CD4-positive, CD25-positive, alpha-beta regulatory T cell (primary cell): ENCODE measurements around the gene THAP5. TPM values are rescaled to one million over a fixed set of nuclear protein-coding genes. Genes with fewer than 3 reads are reported as not detected.

ENCODE experiments used
- ATAC-seq, 2 donors: fragments of 150-1000 bp; cut with Tn5 transposase; one replicate each; pipeline ENCODE4 v1.10.0; 2021; ENCODE audit warnings: low read depth in 2 of 2, moderate number of reproducible peaks in 2 of 2, moderate library complexity in 1 of 2
- DNase-seq, 3 donors: peaks; one replicate each; pipeline versions ENCODE4 v3.0.0 to v3.0.0-alpha.2; 2012 to 2022; ENCODE audit warnings: mixed read lengths in 1 of 3
- H3K27ac ChIP-seq: one replicate; pipeline ENCODE4 v1.7.0; 2013; ENCODE audit warnings: mild to moderate bottlenecking, low read length; ENCODE audit not compliant: insufficient read depth, poor library complexity, severe bottlenecking
- H3K27me3 ChIP-seq: one replicate; pipeline ENCODE4 v1.7.0; 2013; ENCODE audit warnings: low read length; ENCODE audit not compliant: control insufficient read depth, insufficient read depth
- H3K36me3 ChIP-seq: one replicate; pipeline ENCODE4 v1.7.0; 2013; ENCODE audit warnings: mild to moderate bottlenecking, low read length, moderate library complexity; ENCODE audit not compliant: control insufficient read depth, insufficient read depth
- H3K4me1 ChIP-seq: 2 replicates; pipeline ENCODE4 v1.7.0; 2013; ENCODE audit warnings: mild to moderate bottlenecking, low read length; ENCODE audit not compliant: insufficient read depth, control insufficient read depth, poor library complexity, severe bottlenecking
- H3K4me3 ChIP-seq: one replicate; pipeline ENCODE4 v1.7.0; 2013; ENCODE audit warnings: low read depth, mild to moderate bottlenecking, low read length, moderate library complexity
- H3K9me3 ChIP-seq, 2 experiments: 1 replicate in 1 of 2; 2 replicates in 1 of 2; pipeline ENCODE4 v1.7.0; 2013; ENCODE audit warnings: low read length in 2 of 2, mild to moderate bottlenecking in 1 of 2, moderate library complexity in 1 of 2; ENCODE audit not compliant: control insufficient read depth in 2 of 2
- H3K27ac Mint-ChIP-seq, 3 donors: one replicate each; pipeline ENCODE4 v1.8.0; 2020 to 2022; ENCODE audit warnings: mild to moderate bottlenecking in 3 of 3, mixed read lengths in 3 of 3, moderate library complexity in 2 of 3
- H3K27me3 Mint-ChIP-seq: one replicate; pipeline ENCODE4 v1.8.0; 2022; ENCODE audit warnings: mild to moderate bottlenecking, mixed read lengths
- H3K36me3 Mint-ChIP-seq: one replicate; pipeline ENCODE4 v1.8.0; 2020; ENCODE audit warnings: mixed read lengths
- H3K4me1 Mint-ChIP-seq, 4 donors: one replicate each; pipeline ENCODE4 v1.8.0; 2020 to 2022; ENCODE audit warnings: mixed read lengths in 4 of 4, mild to moderate bottlenecking in 1 of 4
- H3K4me3 Mint-ChIP-seq, 4 donors: one replicate each; pipeline ENCODE4 v1.8.0; 2020 to 2022; ENCODE audit warnings: mild to moderate bottlenecking in 4 of 4, mixed read lengths in 4 of 4, moderate library complexity in 3 of 4
- H3K9me3 Mint-ChIP-seq, 7 donors: one replicate each; pipeline ENCODE4 v1.8.0; 2020 to 2022; ENCODE audit warnings: mixed read lengths in 7 of 7, mild to moderate bottlenecking in 3 of 7, moderate library complexity in 2 of 7
- polyA plus RNA-seq, 4 donors: library from polyadenylated mRNA; unstranded; fragments of 300-500 nt; fragmentation: Illumina TruSeq; gene quantifications; one replicate each; pipeline ENCODE4 v1.2.3, GENCODE V29; 2021
- total RNA-seq: library from RNA; stranded (reverse); gene quantifications from one replicate; pipeline ENCODE4 v1.2.3, GENCODE V29; 2022

THAP5 gene
- total and polyA plus RNA-seq, 5 donors from 2014 or later: 11.3 to 33.7 (median 20.2) TPM

DNA sequence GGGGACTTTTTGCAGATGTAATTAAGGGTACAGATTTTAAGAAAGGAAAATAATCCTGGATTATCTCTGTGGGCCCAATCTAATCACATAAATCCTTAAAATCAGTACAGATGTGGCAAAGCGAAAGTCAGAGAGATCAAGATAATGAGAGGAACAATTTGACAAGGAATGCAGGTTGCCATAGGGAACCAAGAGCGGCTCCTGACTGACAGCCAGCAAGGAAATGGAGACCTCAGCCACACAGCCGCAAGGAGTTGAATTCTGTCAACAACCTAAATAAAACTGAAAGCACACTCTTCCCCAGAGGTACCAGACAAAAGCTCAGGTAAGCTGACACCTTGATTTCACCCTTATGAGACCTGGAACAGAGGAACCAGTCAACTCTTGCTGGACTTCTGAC lies 40.2 kb downstream of the THAP5 start:
- Mint-ChIP-seq H3K36me3 (no peaks in the 10 kb centered on the region), H3K4me3 (no peak overlapping the region), H3K27me3 (peaks cover 6% of the 10 kb centered on the region), H3K27ac (peak overlapping the region in 1 of 3 donors; percentile 82), H3K9me3 (no peaks in the 10 kb centered on the region), H3K4me1 (peaks cover 5 to 15% (median 9%) of the 10 kb centered on the region in 4 donors)
- DNase-seq (no peak), ATAC-seq (no peak)
- Histone ChIP-seq H3K36me3 (no peaks in the 10 kb centered on the region), H3K9me3 (no peaks in the 10 kb centered on the region), H3K4me3 (no peak overlapping the region), H3K4me1 (peaks cover 20% of the 10 kb centered on the region), H3K27ac (no peak overlapping the region), H3K27me3 (no peaks in the 10 kb centered on the region)

DNA sequence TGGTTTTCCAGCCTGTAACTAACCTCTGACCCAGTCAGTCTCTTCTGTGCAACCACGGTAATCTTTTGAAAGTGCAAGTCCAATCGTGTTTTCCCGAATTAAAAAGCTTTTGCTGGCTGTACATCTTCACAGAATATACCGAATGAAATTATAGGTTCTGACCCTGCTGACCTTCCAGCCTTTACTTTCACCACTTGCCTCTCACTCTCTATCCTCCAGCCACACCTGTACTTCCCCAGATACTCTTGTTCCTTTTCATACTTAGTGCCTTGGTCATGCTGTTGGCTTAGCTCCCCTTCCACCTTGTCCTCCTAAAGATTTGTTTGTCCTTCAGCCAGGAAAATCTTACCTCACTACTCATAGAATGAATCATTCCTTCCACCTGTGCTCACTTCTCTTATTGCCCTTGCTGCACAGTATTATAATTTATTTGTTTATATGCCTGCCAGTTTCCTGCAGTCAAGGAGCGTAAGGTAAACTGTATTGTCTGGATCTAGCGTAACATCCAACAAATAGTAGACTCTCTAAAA lies 41.3 kb downstream of the THAP5 start:
- H3K9me3 ChIP-seq: no peaks in the 10 kb centered on the region
- no peaks in the 10 kb centered on the region for H3K36me3 ChIP-seq
- H3K27ac ChIP-seq: no peak overlapping the region
- no peak overlapping the region for H3K4me3 ChIP-seq
- Mint-ChIP-seq H3K36me3 (no peaks in the 10 kb centered on the region), H3K4me3 (peak overlapping the region in 3 of 4 donors; percentile 48 to 63 (median 55)), H3K9me3 (no peaks in the 10 kb centered on the region), H3K27me3 (peaks cover 6% of the 10 kb centered on the region), H3K4me1 (peaks cover 9 to 26% (median 20%) of the 10 kb centered on the region in 4 donors), H3K27ac (peak overlapping the region in 1 of 3 donors; percentile 71)
- ATAC-seq (no peak), DNase-seq (no peak)
- H3K27me3 ChIP-seq: no peaks in the 10 kb centered on the region
- H3K4me1 ChIP-seq: peaks cover 28% of the 10 kb centered on the region

DNA sequence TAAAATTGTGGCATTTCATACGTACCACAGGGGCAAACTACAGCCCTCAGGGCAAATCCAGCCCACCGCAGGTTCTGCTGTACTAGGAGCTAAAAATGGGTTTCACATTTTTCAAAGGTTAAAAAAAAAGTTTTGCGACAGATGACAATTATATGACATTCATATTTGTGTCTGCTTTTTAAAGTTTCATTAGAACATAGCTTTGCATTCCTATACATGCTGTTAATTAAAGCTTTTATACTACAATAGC lies 42.8 kb downstream of the THAP5 start:
- peak overlapping the region in 2 of 3 donors; percentile 99 for H3K27ac Mint-ChIP-seq
- Histone ChIP-seq H3K4me3 (peak overlapping the region; percentile 85), H3K27me3 (no peaks in the 10 kb centered on the region), H3K4me1 (peaks cover 36% of the 10 kb centered on the region), H3K27ac (peak overlapping the region; percentile 99), H3K9me3 (no peaks in the 10 kb centered on the region), H3K36me3 (no peaks in the 10 kb centered on the region)
- no peak for DNase-seq
- peaks cover 16 to 39% (median 29%) of the 10 kb centered on the region in 4 donors for H3K4me1 Mint-ChIP-seq
- H3K27me3 Mint-ChIP-seq: peaks cover 6% of the 10 kb centered on the region
- H3K36me3 Mint-ChIP-seq: no peaks in the 10 kb centered on the region
- no peak for ATAC-seq
- H3K4me3 Mint-ChIP-seq: peak overlapping the region; percentile 95 to 98 (median 96)
- H3K9me3 Mint-ChIP-seq: no peaks in the 10 kb centered on the region

DNA sequence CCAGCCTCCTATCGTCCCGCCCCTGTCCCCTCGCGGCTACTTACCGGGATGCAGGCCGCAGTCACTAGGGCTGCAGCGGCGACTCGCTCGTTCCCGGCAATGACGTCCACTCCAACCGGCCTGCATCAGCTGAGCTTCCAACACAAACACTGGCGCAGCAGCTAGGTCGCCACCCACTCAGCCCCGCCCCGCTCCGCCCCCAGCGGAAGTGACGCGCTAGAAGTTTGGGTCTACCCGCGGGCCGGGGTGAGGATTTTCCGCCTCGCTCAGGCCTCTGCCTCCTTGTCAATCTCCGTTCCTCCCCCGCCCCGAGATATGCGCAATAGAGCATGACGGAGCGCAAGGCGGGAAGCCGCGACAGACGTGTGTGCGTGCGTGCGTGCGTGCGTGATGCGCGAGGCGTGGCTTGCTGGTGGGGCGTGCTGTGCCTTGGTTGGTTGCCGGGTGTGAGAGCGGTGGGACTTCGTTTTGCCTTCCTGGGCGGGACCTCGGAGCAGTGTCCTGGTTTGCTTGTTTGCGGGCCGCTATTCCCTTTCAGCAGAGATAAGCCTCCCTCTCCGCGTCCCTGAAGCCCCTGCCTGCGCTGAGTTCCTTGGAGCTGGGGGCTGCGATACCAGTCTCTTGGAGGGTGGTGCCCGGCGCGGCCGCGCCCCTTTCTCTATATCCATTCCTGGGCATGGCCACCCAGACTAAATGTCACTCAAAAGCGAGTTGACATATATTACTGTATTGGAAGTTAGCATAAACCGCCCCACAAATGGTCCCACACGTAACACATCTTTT lies 43.3 kb downstream of the THAP5 start, which contains the start of gene PNPLA8:
Gene PNPLA8 (minus strand): TSS at position 151 of the 783 bp plus-strand sequence. CDS start 10,644 bp downstream, outside the sequence.
- Mint-ChIP-seq H3K9me3 (no peaks in the 10 kb centered on the region), H3K4me1 (peaks cover 20 to 44% (median 33%) of the 10 kb centered on the region in 4 donors), H3K4me3 (peak within 1 kb of the TSS; percentile 95 to 98 (median 96)), H3K36me3 (peaks cover 4% of the 10 kb centered on the region), H3K27me3 (peaks cover 6% of the 10 kb centered on the region), H3K27ac (peak within 1 kb of the TSS; percentile 98 to 99 (median 99))
- peaks cover 1% of the 10 kb centered on the region for H3K36me3 ChIP-seq
- peak; percentile 100 for DNase-seq
- peaks cover 36% of the 10 kb centered on the region for H3K4me1 ChIP-seq
- H3K27ac ChIP-seq: peak within 1 kb of the TSS; percentile 99
- ATAC-seq: peak; percentile 95 to 96
- no peaks in the 10 kb centered on the region for H3K27me3 ChIP-seq
- H3K9me3 ChIP-seq: no peaks in the 10 kb centered on the region
- H3K4me3 ChIP-seq: peak within 1 kb of the TSS; percentile 95

DNA sequence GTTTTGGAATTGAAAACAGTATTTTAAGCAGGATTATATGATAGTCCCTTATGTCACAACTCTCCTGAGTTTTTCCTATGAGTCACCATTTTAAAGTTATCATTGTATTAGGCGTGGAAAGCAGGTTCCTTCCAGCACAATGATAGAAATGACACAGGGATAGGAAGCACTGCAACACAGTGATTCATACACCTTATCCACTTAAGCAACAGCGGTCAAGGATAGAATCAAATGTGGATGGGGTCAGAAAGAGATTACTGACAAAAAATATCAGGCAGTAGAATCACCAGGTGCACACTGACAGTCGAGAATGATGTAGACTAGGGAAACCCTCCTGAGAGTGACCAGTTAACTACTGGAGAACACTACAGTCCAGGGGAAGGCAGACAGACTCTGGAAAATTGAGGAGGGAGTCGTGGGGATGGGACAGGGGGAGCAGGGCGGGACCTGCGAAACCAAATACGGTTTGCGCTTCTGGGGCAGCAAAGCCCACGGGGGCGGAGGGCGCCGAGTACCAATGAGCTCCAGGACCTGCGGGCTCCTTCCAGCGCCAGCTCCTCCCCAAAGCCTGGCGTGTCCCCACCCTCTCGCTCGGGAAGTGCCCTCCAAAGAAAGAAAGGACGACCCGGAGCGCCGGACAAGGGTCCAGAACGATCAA lies 44.0 kb downstream of the THAP5 start:
- H3K36me3 ChIP-seq: peaks cover 3% of the 10 kb centered on the region
- H3K4me1 ChIP-seq: peaks cover 36% of the 10 kb centered on the region
- peaks cover 4% of the 10 kb centered on the region for H3K27me3 Mint-ChIP-seq
- peak overlapping the region; percentile 95 to 98 (median 96) for H3K4me3 Mint-ChIP-seq
- DNase-seq (no peak), ATAC-seq (peak; percentile 2 to 3)
- H3K9me3 Mint-ChIP-seq: no peaks in the 10 kb centered on the region
- H3K4me1 Mint-ChIP-seq: peaks cover 24 to 49% (median 37%) of the 10 kb centered on the region in 4 donors
- peaks cover 8% of the 10 kb centered on the region for H3K36me3 Mint-ChIP-seq
- no peaks in the 10 kb centered on the region for H3K27me3 ChIP-seq
- H3K4me3 ChIP-seq: peak overlapping the region; percentile 95
- no peaks in the 10 kb centered on the region for H3K9me3 ChIP-seq
- H3K27ac Mint-ChIP-seq: peak overlapping the region; percentile 98 to 99 (median 99)
- H3K27ac ChIP-seq: peak overlapping the region; percentile 99

DNA sequence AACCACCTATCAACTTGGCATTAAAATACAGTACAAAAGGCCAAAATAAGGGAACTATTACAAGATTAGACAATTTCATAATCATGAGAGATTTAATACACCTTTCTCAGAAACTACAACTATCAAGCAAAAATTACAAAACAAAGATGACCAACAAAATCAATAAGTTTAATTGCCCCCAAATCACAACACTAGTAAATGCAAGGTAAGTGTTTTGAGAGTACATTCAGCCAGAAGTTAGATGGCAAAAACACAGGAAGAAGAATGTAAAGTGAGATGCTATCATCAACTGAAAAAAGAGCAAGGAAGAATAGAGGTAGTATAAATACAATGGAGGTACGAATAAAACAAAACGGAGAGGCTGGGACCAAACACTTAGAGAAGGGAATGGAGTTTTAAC lies 46.7 kb downstream of the THAP5 start:
- Mint-ChIP-seq H3K4me1 (peaks cover 43 to 64% (median 52%) of the 10 kb centered on the region in 4 donors), H3K27me3 (no peaks in the 10 kb centered on the region), H3K9me3 (no peaks in the 10 kb centered on the region), H3K4me3 (peak overlapping the region; percentile 12 to 95 (median 56)), H3K27ac (peak overlapping the region in 2 of 3 donors; percentile 23 to 99), H3K36me3 (peaks cover 32% of the 10 kb centered on the region)
- DNase-seq (no peak), ATAC-seq (no peak)
- Histone ChIP-seq H3K4me3 (peak overlapping the region; percentile 38), H3K27me3 (no peaks in the 10 kb centered on the region), H3K9me3 (no peaks in the 10 kb centered on the region), H3K36me3 (peaks cover 10% of the 10 kb centered on the region), H3K4me1 (peaks cover 36% of the 10 kb centered on the region), H3K27ac (peak overlapping the region; percentile 2)

DNA sequence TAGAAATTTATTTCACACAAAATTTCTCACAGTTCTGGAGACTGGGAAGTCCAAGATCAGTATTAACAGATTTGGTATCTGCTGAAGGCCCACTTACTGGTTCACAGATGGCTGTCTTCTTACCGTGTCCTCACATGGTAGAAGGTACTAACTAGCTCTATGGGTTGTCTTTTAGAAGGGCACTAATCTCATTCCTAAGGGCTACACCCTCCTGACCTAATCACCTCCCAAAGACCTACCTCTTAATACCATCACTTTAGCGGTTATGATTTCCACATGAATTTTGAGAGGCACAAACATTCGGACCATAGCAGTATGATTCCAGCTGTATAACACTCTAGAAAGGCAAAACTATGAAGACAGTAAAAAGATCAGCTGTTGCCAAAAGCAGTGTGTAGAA lies 51.6 kb downstream of the THAP5 start:
- no peaks in the 10 kb centered on the region for H3K9me3 ChIP-seq
- H3K27me3 ChIP-seq: no peaks in the 10 kb centered on the region
- H3K9me3 Mint-ChIP-seq: no peaks in the 10 kb centered on the region
- ATAC-seq (no peak), DNase-seq (no peak)
- no peak overlapping the region for H3K4me3 ChIP-seq
- H3K27ac ChIP-seq: no peak overlapping the region
- H3K4me1 Mint-ChIP-seq: peaks cover 41 to 58% (median 48%) of the 10 kb centered on the region in 4 donors
- peaks cover 36% of the 10 kb centered on the region for H3K36me3 ChIP-seq
- H3K4me3 Mint-ChIP-seq: no peak overlapping the region
- no peak overlapping the region for H3K27ac Mint-ChIP-seq
- peaks cover 5% of the 10 kb centered on the region for H3K4me1 ChIP-seq
- H3K36me3 Mint-ChIP-seq: peaks cover 58% of the 10 kb centered on the region
- H3K27me3 Mint-ChIP-seq: no peaks in the 10 kb centered on the region
